ENCODE data around the gene PHC1. TPM values are rescaled to one million over a fixed set of nuclear protein-coding genes. Genes with fewer than 3 reads are reported as not detected.

PHC1 gene
- polyA plus RNA-seq, 1 experiment, result 26.7 TPM

DNA sequence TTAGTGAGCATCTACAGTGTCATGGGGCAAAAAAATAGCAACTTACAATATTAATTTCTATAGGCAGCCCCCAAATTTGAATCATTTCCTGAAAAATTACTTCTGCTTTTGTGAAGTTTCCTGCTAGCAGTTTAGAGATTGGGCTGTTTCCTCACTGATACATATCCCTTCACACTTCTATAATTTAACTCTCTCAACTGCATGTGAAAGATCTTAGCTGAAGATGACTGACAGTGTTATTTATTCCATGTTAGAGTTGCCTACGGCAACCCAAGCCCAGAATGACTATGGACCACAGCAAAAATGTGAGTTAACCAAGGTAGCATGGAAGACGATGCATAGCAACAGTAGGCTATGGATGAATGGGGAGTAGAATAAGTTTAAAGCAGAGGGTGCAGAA lies 75.1 kb downstream of the PHC1 start, which contains the start of gene KLRG1:
KLRG1 (plus strand) TSS at position 134 of the 400 bp plus-strand sequence; CDS start at position 224, 90 bp downstream.
- DNase-seq (ENCODE audit: low read depth), result no peak
- no peak within 1 kb of the TSS for H3K4me3 ChIP-seq (ENCODE audit: low read depth, low read length)
- ChIA-PET CTCF (no interaction called here), POLR2A (no interaction called here)
- H3K36me3 ChIP-seq (ENCODE audit: control insufficient read depth, insufficient read depth, low read length), result no peaks in the 10 kb centered on the region
- H3K27me3 ChIP-seq (ENCODE audit: control insufficient read depth, insufficient read depth, low read length), result no peaks in the 10 kb centered on the region
- TF ChIP-seq, protein P1, sequence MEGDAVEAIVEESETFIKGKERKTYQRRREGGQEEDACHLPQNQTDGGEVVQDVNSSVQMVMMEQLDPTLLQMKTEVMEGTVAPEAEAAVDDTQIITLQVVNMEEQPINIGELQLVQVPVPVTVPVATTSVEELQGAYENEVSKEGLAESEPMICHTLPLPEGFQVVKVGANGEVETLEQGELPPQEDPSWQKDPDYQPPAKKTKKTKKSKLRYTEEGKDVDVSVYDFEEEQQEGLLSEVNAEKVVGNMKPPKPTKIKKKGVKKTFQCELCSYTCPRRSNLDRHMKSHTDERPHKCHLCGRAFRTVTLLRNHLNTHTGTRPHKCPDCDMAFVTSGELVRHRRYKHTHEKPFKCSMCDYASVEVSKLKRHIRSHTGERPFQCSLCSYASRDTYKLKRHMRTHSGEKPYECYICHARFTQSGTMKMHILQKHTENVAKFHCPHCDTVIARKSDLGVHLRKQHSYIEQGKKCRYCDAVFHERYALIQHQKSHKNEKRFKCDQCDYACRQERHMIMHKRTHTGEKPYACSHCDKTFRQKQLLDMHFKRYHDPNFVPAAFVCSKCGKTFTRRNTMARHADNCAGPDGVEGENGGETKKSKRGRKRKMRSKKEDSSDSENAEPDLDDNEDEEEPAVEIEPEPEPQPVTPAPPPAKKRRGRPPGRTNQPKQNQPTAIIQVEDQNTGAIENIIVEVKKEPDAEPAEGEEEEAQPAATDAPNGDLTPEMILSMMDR (IDR thresholded peaks at IDR 0.05; ENCODE audit: insufficient read depth, low read depth, low read length), result no peak

Other genes starting within 250 kb of the PHC1 start
- gene RIMKLB, start 216.5 kb upstream of the PHC1 start, polyA plus RNA-seq (2011; rRNA removed), result 9.7 and 17.4 TPM in 2 replicates
- not detected in 2 replicates for gene A2ML1, start 91.9 kb upstream of the PHC1 start, polyA plus RNA-seq (2011; rRNA removed)
- gene M6PR, start 35.1 kb downstream of the PHC1 start, polyA plus RNA-seq (2011; rRNA removed), result 106 and 125 TPM in 2 replicates
- gene KLRG1, start 75.0 kb downstream of the PHC1 start, polyA plus RNA-seq (2011; rRNA removed), result 0.43 and 0.63 TPM in 2 replicates
- 171 and 198 TPM in 2 replicates for gene A2M, start 201.4 kb downstream of the PHC1 start, polyA plus RNA-seq (2011; rRNA removed)

All from BJ (cell line).